HCT116 (cell line): Measurements from ENCODE around the gene SPAG6.

Experiments used
- CEBPB ChIP-seq: IDR thresholded peaks from 2 replicates; pipeline ENCODE4 v1.6.1; 2012; ENCODE audit warnings: low read depth
- EZH2 ChIP-seq: fragments of 200-600 bp; sonication (generic); IDR thresholded peaks from 2 replicates; pipeline ENCODE4 v1.6.1; 2017; ENCODE audit warnings: antibody characterized with exemption, mixed run types
- POLR2A ChIP-seq: IDR thresholded peaks from 2 replicates; pipeline ENCODE4 v1.7.0; 2011; ENCODE audit warnings: borderline replicate concordance; ENCODE audit not compliant: insufficient read depth, insufficient read length; ENCODE audit errors: extremely low read depth
- POLR2AphosphoS5 ChIP-seq: IDR thresholded peaks from 2 replicates; pipeline ENCODE4 v1.6.1; 2011; ENCODE audit warnings: mild to moderate bottlenecking, low read depth, low read length, moderate library complexity
- RAD21 ChIP-seq: IDR thresholded peaks from 2 replicates; pipeline ENCODE4 v1.6.1; 2012; ENCODE audit warnings: low read depth, mild to moderate bottlenecking
- SIN3A ChIP-seq: IDR thresholded peaks from 2 replicates; pipeline ENCODE4 v1.6.1; 2012; ENCODE audit warnings: low read depth
- ZNF274 ChIP-seq: fragments of 200-500 bp; sonication (Bioruptor generic); IDR thresholded peaks from 2 replicates; pipeline ENCODE4 v1.6.1; 2014; ENCODE audit warnings: mild to moderate bottlenecking, low read depth, low read length, inconsistent platforms
- TF ChIP-seq, protein P1 (sequence below): IDR thresholded peaks from 2 replicates; pipeline ENCODE4 v1.6.1; 2012
- TF ChIP-seq, protein P2 (sequence below), 3 experiments: fragments of 200-600 bp in 1 of 3; sonication (generic) in 1 of 3; IDR thresholded peaks in 2 of 3; conservative IDR thresholded peaks in 1 of 3; 2 replicates each; pipeline ENCODE4 v1.5.1; 2012 to 2017; ENCODE audit warnings: low read depth in 2 of 3, low read length in 2 of 3, antibody characterized with exemption in 1 of 3, borderline replicate concordance in 1 of 3, control low read depth in 1 of 3, mild to moderate bottlenecking in 1 of 3, mixed read lengths in 1 of 3, mixed run types in 1 of 3, moderate library complexity in 1 of 3; ENCODE audit not compliant: insufficient read depth in 1 of 3

DNA sequence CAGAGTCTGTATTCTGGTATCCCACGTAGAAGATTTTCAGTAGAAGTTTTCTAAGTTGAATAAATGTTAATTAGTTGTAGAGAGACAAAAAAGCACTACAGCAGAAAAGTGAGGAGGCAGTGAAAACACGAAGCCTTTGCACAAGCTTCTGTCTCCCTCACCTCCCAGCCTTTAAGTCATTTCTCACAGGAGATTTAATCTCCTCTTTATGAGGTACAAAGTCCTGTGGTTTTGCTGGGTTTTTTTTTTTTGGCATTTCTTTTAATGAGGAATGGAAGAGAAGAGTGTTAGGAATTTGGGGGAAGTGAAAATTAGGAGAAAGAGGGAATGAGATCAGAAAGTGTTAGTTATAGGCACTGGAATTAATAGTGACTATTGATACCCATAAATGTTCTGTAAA, 21.5 kb downstream of the SPAG6 start:
- TF ChIP-seq ZNF274, result no peak
- TF ChIP-seq, protein P1, sequence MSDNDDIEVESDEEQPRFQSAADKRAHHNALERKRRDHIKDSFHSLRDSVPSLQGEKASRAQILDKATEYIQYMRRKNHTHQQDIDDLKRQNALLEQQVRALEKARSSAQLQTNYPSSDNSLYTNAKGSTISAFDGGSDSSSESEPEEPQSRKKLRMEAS, result no peak
- TF ChIP-seq, protein P2, sequence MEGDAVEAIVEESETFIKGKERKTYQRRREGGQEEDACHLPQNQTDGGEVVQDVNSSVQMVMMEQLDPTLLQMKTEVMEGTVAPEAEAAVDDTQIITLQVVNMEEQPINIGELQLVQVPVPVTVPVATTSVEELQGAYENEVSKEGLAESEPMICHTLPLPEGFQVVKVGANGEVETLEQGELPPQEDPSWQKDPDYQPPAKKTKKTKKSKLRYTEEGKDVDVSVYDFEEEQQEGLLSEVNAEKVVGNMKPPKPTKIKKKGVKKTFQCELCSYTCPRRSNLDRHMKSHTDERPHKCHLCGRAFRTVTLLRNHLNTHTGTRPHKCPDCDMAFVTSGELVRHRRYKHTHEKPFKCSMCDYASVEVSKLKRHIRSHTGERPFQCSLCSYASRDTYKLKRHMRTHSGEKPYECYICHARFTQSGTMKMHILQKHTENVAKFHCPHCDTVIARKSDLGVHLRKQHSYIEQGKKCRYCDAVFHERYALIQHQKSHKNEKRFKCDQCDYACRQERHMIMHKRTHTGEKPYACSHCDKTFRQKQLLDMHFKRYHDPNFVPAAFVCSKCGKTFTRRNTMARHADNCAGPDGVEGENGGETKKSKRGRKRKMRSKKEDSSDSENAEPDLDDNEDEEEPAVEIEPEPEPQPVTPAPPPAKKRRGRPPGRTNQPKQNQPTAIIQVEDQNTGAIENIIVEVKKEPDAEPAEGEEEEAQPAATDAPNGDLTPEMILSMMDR (IDR thresholded peaks at IDR 0.05 in 2 of 3, conservative IDR thresholded peaks at IDR 0.05 in 1 of 3; ENCODE audit: borderline replicate concordance in 1 of 3, insufficient read depth in 1 of 3, low read depth in 2 of 3, low read length in 2 of 3), result no peak
- no peak for TF ChIP-seq POLR2A
- TF ChIP-seq SIN3A, result no peak
- TF ChIP-seq RAD21, result no peak
- TF ChIP-seq CEBPB, result no peak
- TF ChIP-seq EZH2, result no peak
- TF ChIP-seq POLR2AphosphoS5, result no peak
